Left ventricle myocardium inferior (tissue), 1 donor: ENCODE data around the gene GLYR1. TPM values are rescaled to one million over a fixed set of nuclear protein-coding genes. Genes with fewer than 3 reads are reported as not detected.

Source experiments
- DNase-seq: peaks from one replicate; pipeline ENCODE4 v3.0.0-alpha.2; 2020
- H3K27ac ChIP-seq: fragments of 200-600 bp; replicated peaks from 2 replicates; pipeline ENCODE4 v1.8.0; 2021
- H3K27me3 ChIP-seq: fragments of 200-600 bp; 2 replicates; pipeline ENCODE4 v1.8.0; 2021; ENCODE audit warnings: low read depth
- H3K36me3 ChIP-seq: fragments of 200-600 bp; 2 replicates; pipeline ENCODE4 v1.8.0; 2021
- H3K4me1 ChIP-seq: fragments of 200-600 bp; 2 replicates; pipeline ENCODE4 v1.8.0; 2021
- H3K4me3 ChIP-seq: fragments of 200-600 bp; 2 replicates; pipeline ENCODE4 v1.8.0; 2021; ENCODE audit warnings: mild to moderate bottlenecking, moderate library complexity
- H3K9me3 ChIP-seq: fragments of 200-600 bp; replicated peaks from 2 replicates; pipeline ENCODE4 v1.8.0; 2021
- CTCF ChIP-seq: fragments of 200-600 bp; IDR thresholded peaks from 2 replicates; pipeline ENCODE4 v1.8.0; 2021; ENCODE audit warnings: antibody characterized with exemption, mild to moderate bottlenecking, borderline replicate concordance
- intact Hi-C: fragments of 100-400 bp; cut with micrococcal nuclease; formaldehyde crosslinking; loops from one replicate; pipeline ENCODE4 v1.11.0; 2022
- total RNA-seq: library from RNA; stranded (reverse); fragmentation: NEBNext Ultra II Directional; extraction: Animal tissue kit (Norgen Biotek cat#: 25700); gene quantifications from one replicate; pipeline ENCODE4 v1.2.1, GENCODE V29; 2021
- donor health status: DM: no; HTN: yes; CAD: no; lungs with severe emphysema.

GLYR1 gene
- total RNA-seq, 1 donor from 2014 or later: 86.7 TPM

- intact Hi-C loops: no loop called here
- H3K27ac ChIP-seq: peak overlapping the region; percentile 17
- TF ChIP-seq CTCF: no peak
These were observed 22.2 kb upstream of the GLYR1 start for GRCh38 chr16:4869147-4869805.

DNA sequence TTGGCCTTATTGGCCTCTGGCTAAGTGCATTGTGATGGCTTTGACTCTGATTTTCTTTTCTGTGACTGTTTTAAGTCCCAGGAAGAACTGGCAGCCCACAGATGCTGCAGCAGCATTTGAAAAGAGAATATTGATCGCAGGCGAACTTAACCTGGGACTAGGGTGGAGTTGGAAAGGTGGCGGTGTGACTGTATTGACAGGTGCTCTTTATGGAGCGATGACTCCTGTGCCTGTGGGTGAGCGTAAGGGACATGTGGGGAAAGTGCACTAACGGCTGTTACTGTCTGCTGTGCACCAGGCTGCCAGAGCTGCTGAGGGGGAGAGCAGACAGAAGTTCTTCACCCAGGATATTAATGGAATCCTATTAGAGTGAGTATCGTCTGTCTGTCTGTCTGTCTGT is 21.4 kb upstream of the GLYR1 start:
- Histone ChIP-seq H3K27me3 (no peaks in the 10 kb centered on the region), H3K27ac (peak overlapping the region; percentile 17), H3K9me3 (no peaks in the 10 kb centered on the region), H3K4me3 (no peak overlapping the region), H3K4me1 (peaks cover 55% of the 10 kb centered on the region), H3K36me3 (peaks cover 50% of the 10 kb centered on the region)
- no peak for TF ChIP-seq CTCF
- DNase-seq: no peak
- intact Hi-C loops: no loop called here

More at GRCh38 chr16:4869147-4869805, 22.2 kb upstream of the GLYR1 start:
- DNase-seq: no peak
- no peak overlapping the region for H3K4me3 ChIP-seq
- H3K9me3 ChIP-seq: no peaks in the 10 kb centered on the region
- peaks cover 57% of the 10 kb centered on the region for H3K36me3 ChIP-seq
- peaks cover 47% of the 10 kb centered on the region for H3K4me1 ChIP-seq
- no peaks in the 10 kb centered on the region for H3K27me3 ChIP-seq

DNA sequence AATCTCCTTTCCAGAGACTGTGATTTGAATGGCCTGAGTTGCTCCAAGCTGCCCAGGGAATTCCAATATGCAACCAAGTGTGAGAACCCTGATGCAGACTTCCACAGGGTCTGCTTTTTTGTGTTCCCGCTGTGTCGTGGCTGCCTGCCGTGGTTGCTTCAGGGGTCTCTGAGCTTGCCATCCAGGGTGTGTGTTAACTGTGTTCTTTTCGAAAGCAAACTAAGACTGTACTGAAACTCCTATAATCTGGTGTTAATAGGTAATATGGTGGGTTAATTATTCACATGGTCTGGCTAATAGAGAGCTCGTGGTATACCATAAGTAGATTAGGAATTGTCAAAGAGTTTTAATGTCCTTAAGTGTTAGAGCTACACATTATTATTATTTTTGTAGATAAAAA is 20.9 kb upstream of the GLYR1 start:
- Histone ChIP-seq H3K4me3 (no peak overlapping the region), H3K36me3 (peaks cover 48% of the 10 kb centered on the region), H3K27ac (peak overlapping the region; percentile 17), H3K4me1 (peaks cover 60% of the 10 kb centered on the region), H3K9me3 (no peaks in the 10 kb centered on the region), H3K27me3 (no peaks in the 10 kb centered on the region)
- DNase-seq: no peak
- no peak for TF ChIP-seq CTCF
- intact Hi-C loops: no loop called here

DNA sequence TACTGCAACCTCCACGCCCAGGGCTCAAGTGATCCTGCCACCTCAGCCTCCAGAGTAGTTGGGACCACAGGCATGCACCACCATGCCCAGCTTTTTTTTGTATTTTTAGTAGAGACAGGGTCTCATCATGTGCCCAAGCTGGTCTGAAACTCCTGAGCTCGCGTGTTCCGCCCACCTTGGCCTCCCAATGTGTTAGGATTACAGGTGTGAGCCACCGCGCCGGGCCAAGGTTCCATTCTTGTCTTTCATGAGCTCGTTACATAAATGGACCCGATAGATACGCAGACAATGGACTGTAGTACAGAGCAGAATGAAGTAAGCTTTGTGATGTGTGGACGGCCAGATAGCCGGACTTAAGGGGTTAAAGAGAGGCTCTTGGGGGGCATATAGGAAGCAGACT is 19.5 kb upstream of the GLYR1 start:
- H3K27ac ChIP-seq: no peak overlapping the region
- intact Hi-C loops: no loop called here
- DNase-seq: no peak
- H3K9me3 ChIP-seq: no peaks in the 10 kb centered on the region
- TF ChIP-seq CTCF: no peak
- H3K4me1 ChIP-seq: peaks cover 72% of the 10 kb centered on the region
- no peak overlapping the region for H3K4me3 ChIP-seq
- peaks cover 48% of the 10 kb centered on the region for H3K36me3 ChIP-seq
- no peaks in the 10 kb centered on the region for H3K27me3 ChIP-seq

- H3K36me3 ChIP-seq: peaks cover 48% of the 10 kb centered on the region
These were observed 18.3 kb upstream of the GLYR1 start for GRCh38 chr16:4865231-4865860.

More at GRCh38 chr16:4865231-4865860, 18.3 kb upstream of the GLYR1 start:
- no peak for TF ChIP-seq CTCF
- Histone ChIP-seq H3K4me1 (peaks cover 73% of the 10 kb centered on the region), H3K27ac (no peak overlapping the region), H3K4me3 (no peak overlapping the region), H3K9me3 (no peaks in the 10 kb centered on the region), H3K27me3 (no peaks in the 10 kb centered on the region)
- no peak for DNase-seq
- intact Hi-C loops: no loop called here
